Neural cell (in vitro differentiated cells): Measurements from ENCODE around the gene LECT2.

Experiments used
- EZH2 ChIP-seq: fragments of 200-600, 300-800 bp; shearing (Covaris generic), sonication (generic); IDR thresholded peaks from 2 replicates; pipeline ENCODE4 v1.6.1; 2014; ENCODE audit warnings: antibody characterized with exemption, low read length, borderline replicate concordance, mild to moderate bottlenecking; ENCODE audit not compliant: insufficient read depth, poor library complexity, severe bottlenecking
- TAF1 ChIP-seq: IDR thresholded peaks from 2 replicates; pipeline ENCODE4 v1.6.1; 2012; ENCODE audit warnings: low read depth
- TF ChIP-seq, protein P1 (sequence below): fragments of 450-650 bp; IDR thresholded peaks from 2 replicates; pipeline ENCODE4 v1.5.1; 2014; ENCODE audit warnings: antibody characterized with exemption, mild to moderate bottlenecking, moderate library complexity; ENCODE audit not compliant: poor library complexity, severe bottlenecking

DNA sequence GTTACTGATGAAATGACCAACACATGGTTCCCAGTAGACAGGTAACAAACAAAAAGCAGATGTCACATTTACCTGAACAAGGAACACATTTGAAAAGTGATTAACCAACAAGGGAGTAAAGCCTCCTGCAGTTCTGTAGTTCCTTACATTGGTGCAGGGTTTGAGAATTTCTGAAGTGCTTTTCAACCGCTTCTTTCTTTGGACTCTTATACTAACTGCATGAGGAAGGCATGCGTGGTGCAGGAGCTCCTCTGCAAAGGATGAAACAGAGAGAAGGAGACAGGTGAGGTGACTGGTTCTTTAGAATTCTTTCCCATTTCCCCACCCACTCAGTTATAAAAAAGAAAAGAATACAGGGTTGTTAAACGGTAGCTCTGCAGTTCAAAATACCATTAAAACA, 54.5 kb downstream of the LECT2 start:
- TF ChIP-seq EZH2 (no peak), TAF1 (no peak)
- TF ChIP-seq, protein P1, sequence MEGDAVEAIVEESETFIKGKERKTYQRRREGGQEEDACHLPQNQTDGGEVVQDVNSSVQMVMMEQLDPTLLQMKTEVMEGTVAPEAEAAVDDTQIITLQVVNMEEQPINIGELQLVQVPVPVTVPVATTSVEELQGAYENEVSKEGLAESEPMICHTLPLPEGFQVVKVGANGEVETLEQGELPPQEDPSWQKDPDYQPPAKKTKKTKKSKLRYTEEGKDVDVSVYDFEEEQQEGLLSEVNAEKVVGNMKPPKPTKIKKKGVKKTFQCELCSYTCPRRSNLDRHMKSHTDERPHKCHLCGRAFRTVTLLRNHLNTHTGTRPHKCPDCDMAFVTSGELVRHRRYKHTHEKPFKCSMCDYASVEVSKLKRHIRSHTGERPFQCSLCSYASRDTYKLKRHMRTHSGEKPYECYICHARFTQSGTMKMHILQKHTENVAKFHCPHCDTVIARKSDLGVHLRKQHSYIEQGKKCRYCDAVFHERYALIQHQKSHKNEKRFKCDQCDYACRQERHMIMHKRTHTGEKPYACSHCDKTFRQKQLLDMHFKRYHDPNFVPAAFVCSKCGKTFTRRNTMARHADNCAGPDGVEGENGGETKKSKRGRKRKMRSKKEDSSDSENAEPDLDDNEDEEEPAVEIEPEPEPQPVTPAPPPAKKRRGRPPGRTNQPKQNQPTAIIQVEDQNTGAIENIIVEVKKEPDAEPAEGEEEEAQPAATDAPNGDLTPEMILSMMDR = no peak
